Stimulated activated CD4-positive, alpha-beta T cell treated with anti-CD3 and anti-CD28 coated beads, Interleukin-2, amount 100 ng/mL, for 24 hours (primary cell): ENCODE data around the gene PAX2.
A peak's percentile ranks its signal among the peaks of the same experiment; 100 is the strongest.

Experiments used
- DNase-seq, 2 donors: peaks; one replicate each; pipeline ENCODE4 v3.0.0-alpha.2; 2020

Gene PAX2

GRCh38 chr10:100825325-100825875 is 80.0 kb downstream of the PAX2 start:
- no peak for DNase-seq

GRCh38 chr10:100826031-100826651 is 80.8 kb downstream of the PAX2 start:
- no peak for DNase-seq

- no peak for DNase-seq
Measured at GRCh38 chr10:100826661-100826982, 81.2 kb downstream of the PAX2 start.

GRCh38 chr10:100826983-100827818 is 81.8 kb downstream of the PAX2 start:
- peak; percentile 32 to 46 for DNase-seq

- DNase-seq: peak in 1 of 2 donors; percentile 52
Measured at GRCh38 chr10:100827819-100828737, 82.7 kb downstream of the PAX2 start.

- peak; percentile 32 to 42 for DNase-seq
Measured at GRCh38 chr10:100828738-100829096, 83.3 kb downstream of the PAX2 start.

- no peak for DNase-seq
Measured at GRCh38 chr10:100829097-100829870, 83.9 kb downstream of the PAX2 start.

GRCh38 chr10:100829933-100830727 is 84.7 kb downstream of the PAX2 start:
- DNase-seq: peak in 1 of 2 donors; percentile 17

- DNase-seq: no peak
Measured at GRCh38 chr10:100830728-100831111, 85.3 kb downstream of the PAX2 start.

GRCh38 chr10:100831742-100832141 is 86.4 kb downstream of the PAX2 start:
- DNase-seq: no peak

- DNase-seq: no peak
Measured at GRCh38 chr10:100835810-100836209, 90.4 kb downstream of the PAX2 start.

- no peak for DNase-seq
Measured at GRCh38 chr10:100836891-100837290, 91.5 kb downstream of the PAX2 start.

GRCh38 chr10:100837300-100837699 is 91.9 kb downstream of the PAX2 start:
- no peak for DNase-seq

- no peak for DNase-seq
Measured at GRCh38 chr10:100838986-100839385, 93.6 kb downstream of the PAX2 start.

GRCh38 chr10:100841528-100841927 is 96.1 kb downstream of the PAX2 start:
- no peak for DNase-seq

- peak; percentile 70 to 76 for DNase-seq
Measured at GRCh38 chr10:100847440-100847839, 102.1 kb downstream of the PAX2 start.

- DNase-seq: no peak
Measured at GRCh38 chr10:100848770-100849169, 103.4 kb downstream of the PAX2 start.

GRCh38 chr10:100858261-100858660 is 112.9 kb downstream of the PAX2 start:
- DNase-seq: no peak

- DNase-seq: no peak
Measured at GRCh38 chr10:100858747-100859483, 113.5 kb downstream of the PAX2 start.

GRCh38 chr10:100859484-100859763 is 114.0 kb downstream of the PAX2 start:
- DNase-seq: no peak

GRCh38 chr10:100863433-100863832 is 118.1 kb downstream of the PAX2 start:
- no peak for DNase-seq
